NCI-H748 (cell line): Measurements from ENCODE around the gene PRAMEF1.
A peak's percentile ranks its signal among the peaks of the same experiment; 100 is the strongest.
"Not testable (repeated sequence)": the region's sequence is repeated elsewhere in the genome, so short reads cannot be mapped to it uniquely, and the experiment has no call there.

Experiments
- DNase-seq: peaks from one replicate; lab custom pipeline; 2025; ENCODE audit not compliant: unreplicated experiment; lab: John Stamatoyannopoulos, UW

The PRAMEF1 gene

DNA sequence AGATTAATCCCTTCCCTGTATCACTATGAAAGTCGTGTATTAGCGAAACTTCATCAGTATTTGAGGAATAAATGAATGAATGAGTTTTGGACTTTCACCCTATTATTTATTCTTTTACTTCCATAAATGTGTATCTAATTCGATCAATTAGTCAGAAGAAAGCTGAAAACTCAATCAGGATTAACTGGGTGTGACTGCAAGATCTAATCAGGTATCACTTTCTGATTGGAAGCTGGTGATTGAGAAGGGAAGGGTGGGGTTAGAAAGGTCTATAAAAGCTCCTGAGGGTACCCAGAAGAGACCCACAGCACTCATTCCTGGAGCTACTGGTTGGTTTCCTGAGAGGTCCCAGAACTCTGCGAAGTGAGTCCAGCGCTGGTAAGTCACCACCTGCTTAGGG is at the start of gene PRAMEF1:
PRAMEF1 (plus strand) TSS at position 301 of the 400 bp plus-strand sequence. CDS start 1,831 bp downstream, outside the sequence.
- DNase-seq, result not testable (repeated sequence)

DNA sequence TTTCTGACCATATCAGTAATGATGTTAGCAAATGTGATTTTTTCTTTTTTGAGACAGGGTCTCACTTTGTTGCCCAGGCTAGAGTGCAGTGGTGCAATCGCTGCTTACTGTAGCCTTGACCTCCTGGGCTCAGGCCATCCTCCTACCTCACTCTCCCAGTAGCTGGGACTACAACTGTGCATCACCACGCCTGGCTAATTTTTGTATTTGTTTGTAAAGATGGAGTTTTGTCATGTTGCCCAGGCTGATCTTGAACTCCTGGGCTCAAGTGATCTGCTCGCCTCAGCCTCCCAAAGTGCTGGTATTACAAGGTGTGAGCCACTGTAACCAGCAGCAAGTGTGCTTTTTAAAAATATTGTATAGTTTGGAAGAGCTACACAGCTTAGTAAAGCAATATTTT is 49.3 kb upstream of the PRAMEF1 start:
- no peak for DNase-seq

- DNase-seq, result no peak
Measured at GRCh38 chr1:12745126-12745991, 45.8 kb upstream of the PRAMEF1 start.

DNA sequence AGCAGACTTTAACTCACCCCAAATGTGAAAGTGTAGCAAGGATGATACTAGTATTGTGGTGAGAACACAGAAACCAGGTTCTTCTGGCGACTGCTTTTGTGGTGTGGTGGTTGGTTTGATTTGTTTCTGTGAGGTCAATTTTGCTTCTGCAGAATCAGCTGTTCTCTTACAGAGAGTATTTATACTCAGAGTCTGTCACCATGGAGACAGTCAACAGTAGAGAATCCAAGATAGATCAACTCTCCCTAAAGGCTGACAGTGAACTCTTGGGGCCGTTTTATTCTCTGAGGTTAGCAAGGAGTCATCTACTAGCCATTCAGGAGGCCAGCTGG is 45.2 kb upstream of the PRAMEF1 start, which contains the start of gene CFAP107:
CFAP107 (plus strand) TSS at position 209 of the 332 bp plus-strand sequence. CDS start 231 bp downstream, outside the sequence.
- DNase-seq, result peak; percentile 53

DNA sequence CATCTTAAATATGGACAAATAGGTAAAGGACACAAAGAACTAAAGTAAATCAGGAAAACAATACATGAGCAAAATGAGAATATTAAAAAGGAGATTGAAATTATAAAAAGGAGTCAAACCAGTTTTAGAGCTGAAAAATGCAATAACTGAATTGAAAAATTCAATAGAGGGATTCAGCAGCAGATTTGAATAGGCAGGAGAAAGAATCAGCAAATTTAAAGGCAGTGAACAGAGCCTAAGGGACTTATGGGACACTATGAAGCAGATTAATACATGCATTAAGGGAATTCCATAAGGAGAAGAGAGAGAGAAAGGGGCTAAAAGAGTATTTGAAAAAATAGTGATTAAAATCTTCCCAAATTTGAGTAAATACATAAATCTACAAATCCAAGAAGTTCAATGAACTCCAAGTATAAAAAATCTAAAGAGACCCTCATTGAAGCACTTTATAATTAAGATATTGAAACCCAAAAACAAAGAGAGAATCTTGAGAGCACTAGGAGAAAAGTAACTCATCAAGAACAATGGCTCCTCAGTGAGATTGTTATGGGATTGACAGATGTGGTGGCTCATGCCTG is 42.3 kb upstream of the PRAMEF1 start:
- DNase-seq, result no peak

GRCh38 chr1:12754738-12755137 is 36.5 kb upstream of the PRAMEF1 start:
- DNase-seq, result no peak

DNA sequence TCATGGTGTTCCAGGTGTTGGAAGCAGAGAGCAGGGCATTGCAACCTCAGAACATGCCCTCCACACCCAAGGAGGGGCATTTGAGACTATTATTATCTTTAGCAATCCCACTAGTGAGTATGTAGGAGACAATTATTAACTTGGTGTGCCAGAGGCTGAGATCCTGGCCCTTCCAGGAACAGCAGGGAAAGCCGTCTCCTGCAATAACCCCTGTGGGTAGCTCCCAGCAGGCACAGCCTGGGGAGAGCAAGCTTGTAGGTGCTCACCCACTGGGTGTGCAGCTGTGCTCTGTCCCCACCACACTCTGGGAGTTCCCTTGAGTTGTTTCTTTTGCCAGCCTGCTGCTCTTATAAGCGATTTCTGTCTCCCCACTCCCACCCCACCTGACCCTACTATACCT is 34.9 kb upstream of the PRAMEF1 start:
- DNase-seq, result no peak

DNA sequence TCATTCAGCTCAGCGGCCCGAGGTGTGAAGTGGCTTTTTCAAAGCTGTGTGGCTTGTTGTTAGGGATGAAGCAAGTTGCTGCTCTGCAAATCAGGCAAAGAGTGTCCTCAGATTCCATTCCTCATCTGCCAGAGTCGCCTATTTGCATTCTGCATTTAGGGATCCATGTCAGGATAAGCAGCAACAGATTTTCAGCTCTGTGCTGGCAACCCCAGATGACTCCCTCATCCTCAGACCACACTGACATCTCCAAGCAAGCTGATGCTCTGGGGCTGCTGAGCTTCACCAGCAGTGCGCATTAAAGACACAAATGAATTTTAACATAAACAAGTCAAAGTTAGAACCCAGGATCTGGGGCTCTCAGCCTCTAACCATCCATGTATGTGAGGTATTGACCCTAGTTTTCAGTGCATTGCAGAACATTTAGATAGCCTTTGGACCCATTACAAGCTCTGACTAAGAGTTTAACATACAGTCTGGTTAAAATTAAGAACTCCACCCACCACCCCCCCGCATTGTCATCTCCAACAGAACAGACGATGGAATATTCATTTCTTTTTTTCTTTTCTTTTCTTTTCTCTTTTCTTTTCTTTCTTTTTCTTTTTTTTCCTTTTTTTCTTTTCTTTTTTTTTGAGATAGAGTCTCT is 34.3 kb upstream of the PRAMEF1 start:
- no peak for DNase-seq

GRCh38 chr1:12757836-12758235 is 33.4 kb upstream of the PRAMEF1 start:
- DNase-seq, result no peak

DNA sequence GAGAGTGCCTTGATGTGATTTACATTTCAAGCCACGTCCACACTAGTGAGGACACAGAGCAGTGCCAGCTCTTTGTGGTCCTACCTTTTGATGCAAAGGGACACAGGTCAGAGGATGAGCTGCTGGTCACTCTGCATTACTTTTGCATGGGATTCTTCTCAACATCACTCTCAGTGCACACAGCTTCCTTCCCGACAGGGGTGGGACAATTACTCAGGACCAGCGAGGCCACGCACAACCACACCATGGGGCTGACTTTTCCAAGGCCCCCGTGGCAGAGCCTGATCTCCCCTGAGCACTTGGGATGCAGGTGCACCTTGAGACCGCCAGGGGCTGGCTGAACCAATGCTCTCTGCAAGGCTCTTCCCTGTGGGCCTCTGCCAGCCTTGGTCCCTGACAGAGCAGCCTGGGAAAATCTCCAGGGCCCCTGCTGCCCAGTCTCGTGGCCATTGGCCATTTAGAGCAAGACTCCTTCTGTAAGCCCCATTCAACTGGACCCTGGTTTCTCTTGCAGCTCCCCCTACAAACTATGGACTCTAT is 30.9 kb upstream of the PRAMEF1 start:
- no peak for DNase-seq

GRCh38 chr1:12761781-12762180 is 29.4 kb upstream of the PRAMEF1 start:
- DNase-seq, result no peak

GRCh38 chr1:12762766-12763165 is 28.4 kb upstream of the PRAMEF1 start:
- DNase-seq, result no peak

DNA sequence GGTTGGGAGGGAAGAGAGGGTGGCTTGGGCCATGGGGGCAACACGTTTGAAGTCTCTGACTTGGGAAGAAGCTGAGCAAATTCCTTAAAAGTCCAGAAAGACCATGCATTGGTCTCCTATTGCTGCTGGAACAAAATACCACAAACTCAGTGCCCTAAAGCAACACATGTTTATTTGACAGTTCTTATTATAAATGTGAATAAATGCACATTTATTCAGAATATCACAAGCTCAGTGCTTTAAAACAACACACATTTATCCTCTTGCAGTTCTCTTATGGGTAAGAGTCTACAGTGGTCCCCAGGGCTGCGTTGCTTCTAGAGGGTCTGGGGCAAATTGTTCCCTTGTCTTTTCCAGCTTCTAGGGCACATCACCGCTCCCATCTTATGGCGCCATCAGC is 27.7 kb upstream of the PRAMEF1 start:
- no peak for DNase-seq

GRCh38 chr1:12764016-12764415 is 27.2 kb upstream of the PRAMEF1 start:
- no peak for DNase-seq

DNA sequence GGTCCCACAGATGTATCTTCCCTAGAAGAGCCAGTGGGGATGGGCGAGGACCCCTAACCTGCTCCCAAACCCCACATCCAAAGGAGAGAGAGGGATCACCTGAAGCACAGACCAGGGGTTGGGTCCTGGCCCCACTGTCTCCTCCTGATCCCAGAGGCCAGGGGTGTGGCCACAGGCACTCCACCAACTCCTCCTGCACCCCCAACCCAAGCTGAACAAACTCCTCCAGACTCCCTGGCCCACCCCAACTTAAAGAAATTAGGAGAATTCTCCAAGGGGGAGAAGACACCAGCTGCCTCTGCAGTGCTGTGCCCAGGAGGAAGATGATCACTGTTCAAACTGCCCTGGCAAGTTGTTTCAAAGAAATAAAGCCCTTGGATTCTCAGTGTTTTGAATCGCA is 22.2 kb upstream of the PRAMEF1 start:
- no peak for DNase-seq

DNA sequence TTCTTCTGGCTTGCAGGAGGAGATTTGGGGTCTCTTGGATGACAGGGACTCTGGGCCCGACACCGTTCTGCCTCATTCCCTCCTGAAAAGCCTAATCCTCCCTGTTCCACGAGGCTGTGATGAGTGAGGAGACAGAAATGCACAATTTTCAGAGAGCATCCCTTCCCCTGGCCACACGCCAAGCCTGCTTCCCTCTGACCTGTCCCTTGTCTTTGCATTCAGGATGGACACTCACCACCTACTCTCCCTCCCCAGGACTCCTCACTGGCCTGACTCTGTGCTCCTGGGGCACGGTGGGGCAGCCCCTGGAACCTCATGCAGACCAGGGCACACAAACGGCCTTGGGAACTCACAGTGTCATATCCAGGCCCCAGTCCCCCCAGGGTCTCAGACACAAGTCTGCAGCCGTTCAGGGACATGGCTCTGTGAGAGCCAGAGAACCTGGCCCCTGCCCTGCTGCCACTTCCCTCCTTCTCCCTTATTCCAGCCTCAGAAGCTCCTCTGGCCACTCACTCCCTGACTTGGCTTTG is 21.2 kb upstream of the PRAMEF1 start:
- DNase-seq, result no peak

- no peak for DNase-seq
Measured at GRCh38 chr1:12770620-12771019, 20.6 kb upstream of the PRAMEF1 start.

DNA sequence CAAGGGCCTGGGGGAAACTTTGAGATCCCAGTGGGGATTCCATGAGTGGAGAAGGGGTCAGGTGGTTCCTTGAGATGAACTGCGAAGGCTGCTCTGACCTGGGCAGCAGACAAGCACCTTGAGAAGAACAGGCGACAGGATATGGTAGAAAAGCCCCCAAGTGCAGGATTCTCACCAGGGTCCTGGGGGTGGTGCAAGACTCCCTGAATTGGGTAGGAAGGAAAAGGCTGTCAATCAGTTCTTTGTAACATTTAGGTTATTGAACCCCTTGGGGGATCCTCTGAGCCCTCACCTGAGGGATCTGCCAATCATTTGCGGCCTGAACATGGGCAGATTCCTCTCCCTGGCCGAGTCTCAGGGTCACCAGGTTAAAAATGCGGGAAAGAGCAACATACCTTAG is 20.0 kb upstream of the PRAMEF1 start:
- DNase-seq, result no peak

- DNase-seq, result no peak
Measured at GRCh38 chr1:12772520-12772919, 18.7 kb upstream of the PRAMEF1 start.

GRCh38 chr1:12773438-12773837 is 17.8 kb upstream of the PRAMEF1 start, which contains the start of gene PRAMEF12:
PRAMEF12 (plus strand) TSS chr1:12773738; CDS start chr1:12774868, 1,130 bp downstream.
- DNase-seq, result no peak

DNA sequence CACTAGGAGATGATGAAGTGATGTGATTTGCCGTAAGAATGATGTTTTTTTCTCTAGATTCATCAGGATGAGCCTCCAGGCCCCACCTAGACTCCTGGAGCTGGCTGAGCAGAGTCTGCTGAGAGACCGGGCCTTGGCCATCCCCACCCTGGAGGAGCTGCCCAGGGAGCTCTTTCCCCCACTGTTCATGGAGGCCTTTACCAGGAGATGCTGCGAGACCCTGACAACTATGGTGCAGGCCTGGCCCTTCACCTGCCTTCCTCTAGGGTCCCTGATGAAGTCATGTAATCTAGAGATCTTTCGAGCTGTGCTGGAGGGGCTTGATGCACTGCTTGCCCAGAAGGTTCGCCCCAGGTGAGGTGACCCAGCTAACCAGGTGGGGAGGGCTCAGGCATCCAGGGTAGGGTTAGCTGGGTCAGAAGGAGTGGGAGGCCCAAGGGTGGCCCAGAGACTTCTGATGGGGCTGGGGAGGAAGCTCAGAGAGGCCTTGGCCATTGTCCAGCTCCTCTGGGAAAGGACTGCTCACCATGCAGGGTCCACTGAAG is 16.3 kb upstream of the PRAMEF1 start:
- no peak for DNase-seq
